Brain pericyte (primary cell): Measurements from ENCODE around the gene SGPP1.
"Not testable (repeated sequence)": the region's sequence is repeated elsewhere in the genome, so short reads cannot be mapped to it uniquely, and the experiment has no call there.

ENCODE experiments used
- DNase-seq: peaks from one replicate; pipeline ENCODE4 v3.0.0-alpha.2; 2012; ENCODE audit warnings: low read depth, low spot score

Gene SGPP1, protein sequence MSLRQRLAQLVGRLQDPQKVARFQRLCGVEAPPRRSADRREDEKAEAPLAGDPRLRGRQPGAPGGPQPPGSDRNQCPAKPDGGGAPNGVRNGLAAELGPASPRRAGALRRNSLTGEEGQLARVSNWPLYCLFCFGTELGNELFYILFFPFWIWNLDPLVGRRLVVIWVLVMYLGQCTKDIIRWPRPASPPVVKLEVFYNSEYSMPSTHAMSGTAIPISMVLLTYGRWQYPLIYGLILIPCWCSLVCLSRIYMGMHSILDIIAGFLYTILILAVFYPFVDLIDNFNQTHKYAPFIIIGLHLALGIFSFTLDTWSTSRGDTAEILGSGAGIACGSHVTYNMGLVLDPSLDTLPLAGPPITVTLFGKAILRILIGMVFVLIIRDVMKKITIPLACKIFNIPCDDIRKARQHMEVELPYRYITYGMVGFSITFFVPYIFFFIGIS

DNA sequence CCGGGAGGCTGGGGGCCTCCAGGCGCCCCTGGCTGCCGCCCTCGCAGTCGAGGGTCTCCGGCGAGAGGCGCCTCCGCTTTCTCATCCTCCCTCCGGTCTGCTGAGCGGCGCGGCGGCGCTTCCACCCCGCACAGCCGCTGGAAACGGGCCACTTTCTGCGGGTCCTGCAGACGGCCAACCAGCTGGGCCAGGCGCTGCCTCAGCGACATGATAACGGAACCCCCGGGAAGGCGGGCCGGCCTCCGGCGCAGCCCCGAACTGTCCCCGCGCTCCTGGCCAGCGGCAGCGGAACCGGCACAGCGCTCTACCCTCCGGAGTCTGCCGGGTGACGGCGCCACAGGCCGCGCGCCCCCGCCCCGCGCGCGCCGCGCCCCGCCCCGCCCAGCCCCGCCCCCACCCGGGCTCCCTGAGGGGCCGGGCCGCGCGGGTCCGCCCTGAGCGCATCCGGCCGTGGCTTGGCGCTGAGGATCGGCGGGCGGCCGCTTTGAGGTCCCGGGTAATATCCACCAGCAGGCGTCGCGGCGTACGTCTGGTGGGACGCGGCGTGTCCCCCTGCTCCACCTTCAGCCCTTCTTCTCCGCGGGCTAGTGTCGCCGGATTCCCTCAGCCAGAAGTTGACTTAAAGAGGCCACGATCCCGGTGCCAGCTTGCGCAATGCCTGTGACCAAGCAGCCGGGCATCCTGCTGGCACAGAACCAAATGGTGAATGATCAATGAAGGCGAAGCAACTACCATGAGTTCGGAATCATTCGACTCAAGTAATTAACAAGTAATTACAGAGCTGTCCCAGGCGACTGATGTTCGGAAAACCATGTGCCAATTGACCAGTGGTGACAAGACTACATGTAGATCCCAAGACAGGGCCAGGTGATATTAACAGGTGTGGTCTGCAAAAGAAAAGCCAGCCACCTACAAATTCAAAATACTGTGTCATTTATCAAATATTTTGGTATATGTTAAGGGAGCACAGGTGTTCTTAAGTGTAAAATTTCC is at the start of gene SGPP1:
Gene SGPP1 (minus strand): TSS at position 330 of the 993 bp plus-strand sequence. CDS start 121 bp downstream, at position 209.
- DNase-seq: no peak

DNA sequence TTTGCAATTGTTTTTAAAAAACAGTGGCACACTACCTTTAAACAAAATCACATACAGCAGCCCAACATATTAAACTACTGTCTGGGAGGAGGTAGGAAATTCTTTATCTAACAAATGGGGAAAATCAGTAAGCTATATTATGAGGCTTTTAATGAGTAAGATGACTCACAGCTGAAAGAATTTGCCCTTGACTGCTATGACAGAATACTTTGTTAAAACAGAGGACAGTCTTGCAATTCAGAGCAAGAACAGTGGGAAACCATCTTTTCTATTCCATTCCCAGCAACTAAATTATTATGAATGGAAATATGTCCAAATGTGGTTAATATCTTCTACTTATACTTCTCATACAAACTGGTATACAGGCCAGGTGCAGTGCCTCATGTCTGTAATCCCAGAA is 49.2 kb upstream of the SGPP1 start:
- DNase-seq: no peak

DNA sequence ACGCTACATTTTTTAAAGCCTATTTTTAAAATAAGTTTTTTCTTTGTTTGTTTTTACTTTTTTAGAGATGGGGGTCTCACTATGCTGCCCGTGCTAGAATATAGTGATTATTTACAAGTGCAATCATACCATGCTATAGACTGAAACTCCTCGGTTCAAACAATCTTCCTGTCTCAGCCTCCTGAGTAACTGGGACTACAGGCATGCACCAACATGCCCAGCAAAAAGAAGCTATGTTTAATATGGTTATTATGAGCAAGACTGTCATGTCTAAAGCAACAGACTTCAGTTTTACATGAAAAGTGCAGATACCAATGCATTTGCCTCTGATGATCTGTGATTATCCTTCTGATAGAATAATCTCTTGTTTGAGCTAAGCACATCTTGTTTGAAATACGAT is 45.6 kb upstream of the SGPP1 start:
- DNase-seq: no peak

DNA sequence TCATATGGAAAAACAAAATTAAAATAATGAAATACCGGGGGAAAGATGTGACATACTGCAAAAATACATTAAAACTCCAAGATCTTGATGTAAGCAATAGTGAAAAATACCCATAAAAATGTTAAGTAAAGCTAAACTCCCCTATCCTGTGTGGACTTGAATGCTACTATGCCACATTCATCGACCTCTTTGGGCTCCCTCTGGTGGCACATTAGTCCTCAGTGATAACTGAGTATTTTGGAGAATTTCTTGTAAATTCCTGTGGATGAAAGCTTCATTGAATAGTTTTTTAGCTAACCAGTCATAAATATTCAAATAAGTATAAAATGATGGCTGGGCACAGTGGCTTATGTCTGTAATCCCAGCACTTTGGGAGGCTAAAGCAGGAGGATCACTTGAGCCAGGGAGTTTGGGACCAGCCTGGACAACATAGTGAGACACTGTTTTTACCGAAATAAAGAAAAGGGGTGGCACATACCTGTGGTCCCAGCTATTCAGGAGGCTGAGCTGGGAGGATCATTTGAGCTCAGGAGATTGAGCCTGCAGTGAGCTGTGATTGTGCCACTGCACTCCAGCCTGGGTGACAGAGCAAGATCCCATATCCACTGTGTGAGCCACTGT is 42.4 kb upstream of the SGPP1 start:
- DNase-seq: no peak

DNA sequence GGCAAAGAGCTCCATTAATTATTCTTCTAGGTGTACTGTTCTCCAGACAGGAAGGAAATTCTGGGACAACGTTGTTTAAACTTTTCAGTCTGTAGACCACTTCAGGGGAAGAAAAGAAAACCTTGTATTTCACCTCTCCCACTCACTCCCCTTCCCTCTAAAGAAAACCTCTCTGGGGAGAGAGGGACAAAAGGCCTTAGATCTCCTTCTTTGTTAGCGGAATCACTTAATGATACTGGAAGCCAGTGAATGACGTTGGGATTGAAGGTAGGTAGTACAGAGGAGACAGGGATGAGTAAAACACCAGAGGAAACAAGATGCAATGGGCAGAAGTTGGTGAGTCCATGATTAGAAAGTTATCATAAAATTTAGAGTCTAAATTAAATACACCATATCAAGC is 38.7 kb upstream of the SGPP1 start:
- no peak for DNase-seq

DNA sequence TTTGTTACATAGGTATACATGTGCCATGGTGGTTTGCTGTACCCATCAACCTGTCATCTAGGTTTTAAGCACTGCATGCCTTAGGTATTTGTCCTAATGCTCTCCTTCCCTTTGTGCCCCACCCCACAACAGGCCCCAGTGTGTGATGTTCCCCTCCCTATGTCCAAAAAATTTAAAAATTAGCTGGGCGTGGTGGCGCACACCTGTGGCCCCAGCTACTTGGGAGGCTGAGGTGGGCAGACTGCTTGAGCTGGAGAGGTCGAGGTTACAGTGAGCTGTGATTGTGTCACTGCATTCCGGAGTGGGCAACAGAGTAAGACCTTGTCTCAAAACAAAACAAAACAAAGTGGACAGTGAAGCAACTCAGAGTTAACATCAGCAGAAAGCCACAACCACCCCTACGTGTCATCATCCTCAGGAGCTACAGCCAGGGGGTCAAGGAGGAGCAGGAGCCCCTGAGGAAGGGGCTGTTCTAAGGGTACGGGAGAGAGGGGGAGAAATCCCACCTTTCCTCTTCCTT is 36.8 kb upstream of the SGPP1 start:
- no peak for DNase-seq

DNA sequence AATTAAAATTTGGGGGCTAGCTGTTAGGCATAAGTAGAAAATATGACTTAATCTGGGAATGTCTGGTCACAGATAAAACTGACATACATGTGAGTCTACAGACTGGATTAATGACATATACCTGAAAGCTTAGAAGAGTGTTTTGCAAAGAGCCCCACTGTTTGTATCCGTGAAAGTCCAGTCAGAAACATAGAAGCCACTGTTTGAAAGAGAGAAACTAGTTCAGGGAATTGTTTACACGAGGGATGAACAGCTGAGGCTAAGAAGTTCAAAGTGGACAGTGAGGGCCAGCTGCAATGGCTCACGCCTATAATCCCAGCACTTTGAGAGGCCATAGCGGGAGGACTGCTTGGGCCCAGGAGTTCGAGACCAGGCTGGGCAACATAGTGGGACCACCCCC is 36.2 kb upstream of the SGPP1 start:
- DNase-seq: no peak

DNA sequence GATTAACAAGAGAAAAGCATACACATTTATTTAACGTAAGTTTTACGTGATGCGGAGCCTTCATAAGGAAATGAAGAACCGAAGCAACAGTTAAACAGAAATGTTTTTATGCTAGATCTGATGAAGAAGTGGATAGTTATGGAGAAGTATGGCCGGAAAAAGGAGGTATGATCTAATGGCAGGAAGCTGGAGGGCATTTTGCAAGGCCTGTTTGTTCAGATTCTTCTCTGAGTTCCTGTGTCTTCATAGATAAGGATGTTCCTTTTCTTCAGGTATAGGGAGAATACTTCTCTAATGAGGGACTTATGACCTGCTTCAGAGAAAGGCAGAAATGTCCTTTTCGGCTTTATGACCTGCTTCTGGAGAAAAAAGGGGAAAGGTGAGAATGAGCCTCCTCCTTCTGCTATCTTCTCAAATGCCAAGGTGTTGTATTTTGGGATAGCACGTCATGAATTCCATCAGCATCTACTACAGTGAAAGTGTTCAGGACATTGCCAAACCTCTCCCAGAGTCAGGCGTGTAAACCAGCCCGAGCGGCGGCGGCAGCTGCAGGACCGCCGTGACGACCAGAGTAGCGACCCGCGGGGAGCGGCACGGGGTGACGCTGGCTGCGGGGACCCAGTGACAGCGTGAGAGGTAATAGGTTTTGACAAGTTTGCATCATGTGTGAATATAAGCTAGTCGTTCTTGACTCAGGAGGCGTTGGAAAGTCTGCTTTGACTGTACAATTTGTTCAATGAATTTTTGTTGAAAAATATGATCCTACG is 33.7 kb upstream of the SGPP1 start:
- no peak for DNase-seq

DNA sequence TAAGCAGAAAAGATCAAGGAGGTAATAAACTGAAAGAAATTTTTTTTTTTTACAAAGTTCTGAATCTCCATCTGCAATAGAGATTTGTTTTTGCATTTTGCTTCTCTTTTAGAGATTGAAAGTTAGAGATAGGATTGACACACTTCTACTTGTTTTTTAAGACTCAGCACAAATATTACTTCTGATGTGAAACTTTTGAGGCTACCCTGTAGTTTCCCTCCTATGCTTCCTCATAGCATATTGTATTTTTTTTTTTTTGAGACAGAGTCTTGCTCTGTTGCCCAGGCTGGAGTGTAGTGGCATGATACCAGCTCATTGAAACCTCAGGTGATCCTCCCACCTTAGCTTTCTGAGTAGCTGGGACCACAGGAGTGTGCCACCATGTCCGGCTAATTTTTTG is 32.1 kb upstream of the SGPP1 start:
- no peak for DNase-seq

DNA sequence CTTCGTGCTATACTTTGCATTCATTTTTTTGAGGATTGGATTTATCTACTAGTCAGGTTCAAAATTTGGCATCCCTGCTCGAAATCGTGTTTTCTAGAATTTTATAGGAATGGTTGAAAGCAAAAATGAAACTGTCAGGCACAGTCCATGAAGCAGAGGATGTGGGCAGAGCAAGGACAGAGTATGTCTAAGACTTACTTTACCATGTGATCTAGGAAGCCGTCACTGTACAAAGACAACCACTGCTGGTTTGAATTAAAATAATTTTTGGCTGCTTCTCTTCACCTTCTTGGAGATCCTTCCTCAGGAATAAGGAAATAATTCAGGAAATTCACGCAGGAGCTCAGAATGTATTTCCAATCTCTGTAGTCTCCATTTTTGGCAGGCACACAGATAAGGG is 31.6 kb upstream of the SGPP1 start:
- no peak for DNase-seq

DNA sequence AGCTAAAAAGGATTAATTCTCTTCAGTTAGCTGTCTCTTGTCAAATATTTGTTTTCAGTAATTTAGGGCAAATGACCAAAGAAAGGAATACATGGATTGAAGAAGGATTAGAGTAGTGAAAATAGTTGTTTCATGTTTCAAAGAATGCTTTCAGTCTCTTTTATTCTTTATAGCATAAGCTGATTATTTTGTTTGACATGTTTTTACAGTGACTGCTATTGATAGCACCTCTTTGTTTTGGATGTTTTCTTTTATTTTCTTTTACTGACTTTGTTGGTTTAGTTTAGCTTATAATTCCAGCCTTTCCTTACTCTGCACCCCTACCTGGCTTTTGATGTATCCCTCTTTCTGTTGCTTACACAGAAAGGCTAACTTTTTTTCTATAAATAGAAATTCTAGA is 29.3 kb upstream of the SGPP1 start:
- DNase-seq: no peak

DNA sequence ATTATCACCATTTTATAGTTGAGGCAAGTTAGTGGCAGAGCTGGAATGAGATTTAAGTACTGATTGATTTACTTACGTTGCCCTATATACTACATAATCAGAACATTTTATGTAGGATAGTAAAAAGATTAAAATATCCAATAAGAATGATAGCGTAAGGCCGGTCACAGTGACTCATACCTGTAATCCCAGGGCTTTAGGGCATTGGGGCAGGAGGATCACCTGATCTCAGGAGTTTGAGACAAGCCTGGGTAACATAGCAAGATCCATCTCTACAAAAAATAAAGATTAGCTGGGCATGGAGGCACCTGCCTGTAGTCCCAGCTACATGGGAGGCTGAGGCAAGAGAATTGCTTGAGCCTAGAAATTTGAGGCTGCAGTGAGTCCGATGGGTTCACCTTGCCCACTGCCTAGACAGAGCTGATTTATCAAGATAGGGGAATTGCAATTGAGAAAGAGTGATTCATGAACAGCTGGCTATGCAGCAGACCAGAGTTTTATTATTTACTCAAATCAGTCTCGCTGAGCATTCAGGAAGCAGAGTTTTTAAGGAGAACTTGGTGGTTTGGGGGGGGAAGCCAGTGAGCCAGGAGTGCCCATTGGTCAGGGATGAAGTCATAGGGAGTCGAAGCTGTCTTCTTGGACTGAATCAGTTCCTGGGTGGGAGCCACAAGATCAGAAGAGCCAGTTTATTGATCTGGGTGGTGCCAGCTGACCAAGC is 24.7 kb upstream of the SGPP1 start:
- DNase-seq: no peak

DNA sequence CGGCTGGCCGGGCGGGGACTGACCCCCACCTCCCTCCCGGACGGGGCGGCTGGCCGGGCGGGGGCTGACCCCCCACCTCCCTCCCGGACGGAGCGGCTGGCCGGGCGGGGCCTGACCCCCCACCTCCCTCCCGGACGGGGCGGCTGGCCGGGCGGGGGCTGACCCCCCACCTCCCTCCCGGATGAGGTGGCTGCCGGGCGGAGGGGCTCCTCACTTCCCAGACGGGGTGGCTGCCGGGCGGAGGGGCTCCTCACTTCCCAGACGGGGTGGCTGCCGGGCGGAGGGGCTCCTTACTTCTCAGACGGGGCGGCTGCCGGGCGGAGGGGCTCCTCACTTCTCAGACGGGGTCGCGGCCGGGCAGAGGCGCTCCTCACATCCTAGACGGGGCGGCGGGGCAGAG is 23.2 kb upstream of the SGPP1 start:
- DNase-seq: not testable (repeated sequence)

DNA sequence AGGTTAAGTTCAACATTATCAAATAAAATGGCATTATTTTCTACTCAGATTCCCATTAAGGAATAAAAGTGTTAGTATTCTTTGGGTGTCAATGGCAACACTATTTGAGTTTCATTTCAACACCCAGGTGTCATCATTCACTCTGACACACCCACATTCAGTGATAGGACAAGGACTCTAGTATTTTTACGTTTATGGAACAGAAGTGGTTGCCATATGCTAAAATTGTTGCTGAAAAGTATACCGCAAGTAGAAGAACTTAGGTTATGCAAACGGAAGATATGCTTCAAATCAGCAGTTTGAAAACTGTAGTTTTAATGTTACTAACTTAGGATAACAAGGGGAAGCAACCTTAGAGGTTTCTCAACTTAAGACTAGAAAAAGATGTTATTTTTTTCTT is 20.0 kb upstream of the SGPP1 start:
- no peak for DNase-seq

DNA sequence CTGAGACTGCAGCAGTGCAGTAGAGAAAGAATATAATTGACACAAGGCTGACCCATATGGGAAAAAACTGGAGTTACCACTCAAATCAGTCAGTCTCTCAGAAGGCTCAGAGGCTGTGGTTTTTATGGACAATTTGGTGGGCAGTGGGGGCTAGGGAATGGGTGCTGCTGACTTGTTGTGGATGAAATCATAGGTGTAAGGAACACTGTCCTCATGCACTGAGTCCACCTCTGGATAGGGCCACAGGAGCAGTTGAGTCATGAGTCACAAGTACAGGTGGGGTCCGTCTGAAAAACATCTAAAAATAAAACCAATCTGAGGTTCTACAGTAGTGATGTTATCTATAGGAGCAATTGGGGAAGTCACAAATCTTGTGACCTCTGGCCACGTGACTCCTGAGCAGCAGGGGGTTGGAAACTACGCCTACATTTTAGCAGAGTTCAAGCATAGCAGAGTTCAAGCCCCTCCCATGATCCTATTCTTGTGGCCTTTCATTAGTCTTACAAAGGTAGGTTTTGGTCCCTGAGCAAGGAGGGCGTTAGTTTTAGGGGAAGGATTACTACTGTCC is 18.1 kb upstream of the SGPP1 start:
- no peak for DNase-seq

DNA sequence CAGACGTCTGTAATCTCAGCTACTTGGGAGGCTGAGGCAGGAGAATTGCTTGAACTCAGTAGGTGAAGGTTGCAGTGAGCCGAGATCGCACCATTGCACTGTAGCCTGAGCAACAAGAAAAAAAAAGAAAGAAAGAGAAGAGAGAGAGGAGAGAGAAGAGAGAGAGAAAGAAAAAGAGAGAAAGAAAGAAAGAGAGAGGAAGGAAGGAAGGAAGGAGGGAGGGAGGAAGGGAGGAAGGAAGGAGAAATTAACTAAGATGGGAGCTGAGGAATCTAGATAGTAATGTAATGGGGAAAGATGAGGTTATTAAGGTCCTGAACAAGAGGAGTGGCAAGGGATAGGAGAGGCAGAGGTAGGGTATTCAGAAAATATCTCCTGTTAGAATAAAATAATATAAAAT is 17.4 kb upstream of the SGPP1 start:
- no peak for DNase-seq

DNA sequence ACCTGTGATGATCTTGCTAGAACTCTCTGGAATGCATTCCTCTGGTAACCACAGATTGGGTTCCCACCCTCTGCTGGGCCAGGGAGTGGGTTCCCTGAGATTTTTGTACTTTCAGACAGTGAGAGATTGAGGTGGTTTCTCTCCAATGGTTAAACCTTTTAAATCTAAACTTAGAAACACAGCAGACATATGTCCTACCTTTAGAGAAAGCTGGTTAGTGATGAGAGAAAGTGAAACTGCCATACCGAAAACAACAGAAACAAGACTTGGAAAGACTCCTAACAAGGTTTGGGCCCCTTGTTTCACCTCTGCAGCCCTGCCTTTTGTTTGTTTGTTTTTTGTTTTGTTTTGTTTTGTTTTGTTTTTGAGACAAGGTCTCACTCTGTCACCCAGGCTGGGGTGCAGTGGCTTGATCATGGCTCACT is 9.7 kb upstream of the SGPP1 start:
- no peak for DNase-seq

DNA sequence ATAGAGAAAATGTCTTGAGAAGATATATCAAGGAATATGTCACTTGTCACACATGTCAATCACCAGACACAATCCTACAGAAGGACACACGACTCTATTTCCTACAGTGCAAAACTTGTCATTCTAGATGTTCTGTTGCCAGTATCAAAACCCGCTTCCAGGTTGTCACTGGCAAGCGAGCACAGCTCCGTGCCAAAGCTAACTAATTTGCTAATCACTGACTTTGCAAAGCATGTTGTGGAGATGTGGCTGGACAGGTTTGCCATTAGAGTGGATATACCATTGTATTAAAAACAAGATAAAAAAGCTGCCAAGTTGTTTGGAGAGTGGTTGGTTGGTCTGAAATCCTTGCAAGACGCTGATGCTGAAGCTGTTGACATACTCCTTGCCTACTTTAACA is 7.9 kb upstream of the SGPP1 start:
- DNase-seq: no peak

DNA sequence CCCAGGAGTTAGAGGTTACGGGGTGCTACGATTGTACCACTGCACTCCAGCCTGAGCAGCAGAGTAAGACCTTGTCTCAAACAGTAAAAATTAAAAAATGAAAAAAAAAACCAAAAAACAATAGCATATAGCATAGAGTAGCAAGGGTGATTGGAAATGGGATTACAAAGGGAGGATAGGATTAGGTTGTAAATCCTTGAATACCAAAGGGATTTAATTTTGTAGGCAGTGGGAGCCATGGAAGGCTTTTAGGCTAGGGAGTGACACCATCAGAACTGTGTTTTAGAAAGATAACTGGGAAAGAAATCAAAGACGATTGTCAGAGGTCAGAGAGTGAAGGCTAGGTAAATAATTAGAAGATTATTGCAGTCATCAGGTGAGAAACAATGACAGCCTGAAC is 2.8 kb upstream of the SGPP1 start:
- DNase-seq: no peak

DNA sequence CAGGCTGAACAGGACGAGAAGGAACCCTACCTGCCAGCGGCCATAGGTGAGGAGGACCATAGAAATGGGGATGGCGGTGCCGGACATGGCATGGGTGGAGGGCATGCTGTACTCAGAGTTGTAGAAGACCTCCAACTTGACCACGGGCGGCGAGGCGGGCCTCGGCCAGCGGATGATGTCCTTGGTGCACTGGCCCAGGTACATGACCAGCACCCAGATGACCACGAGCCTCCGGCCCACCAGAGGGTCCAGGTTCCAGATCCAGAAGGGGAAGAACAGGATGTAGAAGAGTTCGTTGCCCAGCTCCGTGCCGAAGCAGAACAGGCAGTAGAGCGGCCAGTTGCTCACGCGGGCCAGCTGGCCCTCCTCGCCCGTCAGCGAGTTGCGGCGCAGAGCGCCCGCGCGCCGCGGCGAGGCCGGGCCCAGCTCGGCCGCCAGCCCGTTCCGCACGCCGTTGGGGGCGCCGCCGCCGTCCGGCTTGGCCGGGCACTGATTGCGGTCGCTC is 582 bp downstream of the SGPP1 start:
- no peak for DNase-seq
